CD4-positive, CD25-positive, alpha-beta regulatory T cell (primary cell): Measurements from ENCODE around the gene GSTA5. TPM values are rescaled to one million over a fixed set of nuclear protein-coding genes. Genes with fewer than 3 reads are reported as not detected.
A peak's percentile ranks its signal among the peaks of the same experiment; 100 is the strongest.
"Not testable (repeated sequence)": the region's sequence is repeated elsewhere in the genome, so short reads cannot be mapped to it uniquely, and the experiment has no call there.

Experiments
- ATAC-seq, 2 donors: fragments of 150-1000 bp; cut with Tn5 transposase; one replicate each; pipeline ENCODE4 v1.10.0; 2021; ENCODE audit warnings: low read depth in 2 of 2, moderate number of reproducible peaks in 2 of 2, moderate library complexity in 1 of 2
- DNase-seq, 3 donors: peaks; one replicate each; pipeline versions ENCODE4 v3.0.0 to v3.0.0-alpha.2; 2012 to 2022; ENCODE audit warnings: mixed read lengths in 1 of 3
- H3K27ac ChIP-seq: one replicate; pipeline ENCODE4 v1.7.0; 2013; ENCODE audit warnings: mild to moderate bottlenecking, low read length; ENCODE audit not compliant: insufficient read depth, poor library complexity, severe bottlenecking
- H3K27me3 ChIP-seq: one replicate; pipeline ENCODE4 v1.7.0; 2013; ENCODE audit warnings: low read length; ENCODE audit not compliant: control insufficient read depth, insufficient read depth
- H3K36me3 ChIP-seq: one replicate; pipeline ENCODE4 v1.7.0; 2013; ENCODE audit warnings: mild to moderate bottlenecking, low read length, moderate library complexity; ENCODE audit not compliant: control insufficient read depth, insufficient read depth
- H3K4me1 ChIP-seq: 2 replicates; pipeline ENCODE4 v1.7.0; 2013; ENCODE audit warnings: mild to moderate bottlenecking, low read length; ENCODE audit not compliant: insufficient read depth, control insufficient read depth, poor library complexity, severe bottlenecking
- H3K4me3 ChIP-seq: one replicate; pipeline ENCODE4 v1.7.0; 2013; ENCODE audit warnings: low read depth, mild to moderate bottlenecking, low read length, moderate library complexity
- H3K9me3 ChIP-seq, 2 experiments: 1 replicate in 1 of 2; 2 replicates in 1 of 2; pipeline ENCODE4 v1.7.0; 2013; ENCODE audit warnings: low read length in 2 of 2, mild to moderate bottlenecking in 1 of 2, moderate library complexity in 1 of 2; ENCODE audit not compliant: control insufficient read depth in 2 of 2
- H3K27ac Mint-ChIP-seq, 3 donors: one replicate each; pipeline ENCODE4 v1.8.0; 2020 to 2022; ENCODE audit warnings: mild to moderate bottlenecking in 3 of 3, mixed read lengths in 3 of 3, moderate library complexity in 2 of 3
- H3K27me3 Mint-ChIP-seq: one replicate; pipeline ENCODE4 v1.8.0; 2022; ENCODE audit warnings: mild to moderate bottlenecking, mixed read lengths
- H3K36me3 Mint-ChIP-seq: one replicate; pipeline ENCODE4 v1.8.0; 2020; ENCODE audit warnings: mixed read lengths
- H3K4me1 Mint-ChIP-seq, 4 donors: one replicate each; pipeline ENCODE4 v1.8.0; 2020 to 2022; ENCODE audit warnings: mixed read lengths in 4 of 4, mild to moderate bottlenecking in 1 of 4
- H3K4me3 Mint-ChIP-seq, 4 donors: one replicate each; pipeline ENCODE4 v1.8.0; 2020 to 2022; ENCODE audit warnings: mild to moderate bottlenecking in 4 of 4, mixed read lengths in 4 of 4, moderate library complexity in 3 of 4
- H3K9me3 Mint-ChIP-seq, 7 donors: one replicate each; pipeline ENCODE4 v1.8.0; 2020 to 2022; ENCODE audit warnings: mixed read lengths in 7 of 7, mild to moderate bottlenecking in 3 of 7, moderate library complexity in 2 of 7
- polyA plus RNA-seq, 4 donors: library from polyadenylated mRNA; unstranded; fragments of 300-500 nt; fragmentation: Illumina TruSeq; gene quantifications; one replicate each; pipeline ENCODE4 v1.2.3, GENCODE V29; 2021
- total RNA-seq: library from RNA; stranded (reverse); gene quantifications from one replicate; pipeline ENCODE4 v1.2.3, GENCODE V29; 2022

Gene GSTA5
- total and polyA plus RNA-seq, 5 donors from 2014 or later: not detected

GRCh38 chr6:52856137-52856536 lies 15.5 kb upstream of the GSTA5 start:
- H3K27me3 Mint-ChIP-seq: peaks cover 40% of the 10 kb centered on the region
- not testable (repeated sequence) for H3K4me3 ChIP-seq, H3K36me3 Mint-ChIP-seq, H3K9me3 Mint-ChIP-seq, H3K4me1 Mint-ChIP-seq, H3K27ac ChIP-seq, H3K9me3 ChIP-seq, H3K36me3 ChIP-seq, H3K4me1 ChIP-seq, H3K27ac Mint-ChIP-seq, H3K4me3 Mint-ChIP-seq, DNase-seq, ATAC-seq, H3K27me3 ChIP-seq

DNA sequence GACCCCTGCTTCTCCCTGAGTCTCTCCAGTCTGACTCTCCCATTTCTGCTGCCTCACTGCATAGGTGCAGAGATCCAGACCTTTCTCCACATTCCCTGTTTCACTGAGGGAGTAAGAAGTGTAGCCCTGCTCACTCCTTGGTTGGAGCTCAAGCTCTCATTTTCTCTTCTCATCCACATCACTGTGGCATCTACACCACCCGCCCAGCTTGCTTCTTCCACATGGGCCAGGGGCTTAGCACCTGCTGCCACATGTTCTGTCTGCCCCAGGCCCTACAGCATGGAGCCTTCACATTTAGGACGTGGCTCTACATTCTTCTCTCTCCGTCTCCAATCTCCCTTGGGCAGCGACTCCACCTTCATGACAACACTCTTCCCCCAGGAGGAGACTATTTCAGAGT lies 8.5 kb upstream of the GSTA5 start:
- no peaks in the 10 kb centered on the region for H3K9me3 ChIP-seq
- H3K36me3 Mint-ChIP-seq: no peaks in the 10 kb centered on the region
- H3K4me1 ChIP-seq: no peaks in the 10 kb centered on the region
- no peak for DNase-seq
- H3K4me3 Mint-ChIP-seq: no peak overlapping the region
- H3K27ac Mint-ChIP-seq: no peak overlapping the region
- no peaks in the 10 kb centered on the region for H3K36me3 ChIP-seq
- H3K9me3 Mint-ChIP-seq: peaks cover 0 to 6% (median 2%) of the 10 kb centered on the region in 7 donors
- H3K27ac ChIP-seq: no peak overlapping the region
- no peaks in the 10 kb centered on the region for H3K4me1 Mint-ChIP-seq
- peaks cover 6% of the 10 kb centered on the region for H3K27me3 ChIP-seq
- peaks cover 45% of the 10 kb centered on the region for H3K27me3 Mint-ChIP-seq
- H3K4me3 ChIP-seq: no peak overlapping the region
- no peak for ATAC-seq

DNA sequence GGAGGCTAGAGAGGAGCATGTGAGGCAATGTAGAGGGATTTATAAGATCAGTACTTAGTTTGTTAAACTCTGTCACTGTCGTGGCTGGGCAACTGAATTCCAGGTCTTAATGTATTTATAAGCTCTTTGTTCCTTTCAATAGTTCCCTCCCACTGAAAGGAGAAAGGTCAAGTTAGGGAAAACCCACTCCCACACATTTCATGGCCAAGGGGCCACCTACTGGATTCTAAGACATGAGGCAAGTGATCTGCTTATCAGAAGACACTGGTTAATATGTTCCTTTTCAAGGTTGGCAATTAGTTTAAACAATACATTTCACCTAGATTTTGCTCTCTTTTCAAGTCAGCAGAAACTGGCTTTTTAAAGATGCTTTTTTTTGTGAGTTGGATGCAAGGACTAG lies 5.4 kb upstream of the GSTA5 start:
- H3K9me3 ChIP-seq: no peaks in the 10 kb centered on the region
- H3K4me3 ChIP-seq: no peak overlapping the region
- ATAC-seq (no peak), DNase-seq (no peak)
- H3K9me3 Mint-ChIP-seq: peaks cover 0 to 5% (median 2%) of the 10 kb centered on the region in 7 donors
- no peak overlapping the region for H3K27ac Mint-ChIP-seq
- peaks cover 6% of the 10 kb centered on the region for H3K27me3 ChIP-seq
- no peaks in the 10 kb centered on the region for H3K4me1 Mint-ChIP-seq
- no peaks in the 10 kb centered on the region for H3K36me3 Mint-ChIP-seq
- H3K27me3 Mint-ChIP-seq: peaks cover 18% of the 10 kb centered on the region
- no peaks in the 10 kb centered on the region for H3K36me3 ChIP-seq
- H3K4me1 ChIP-seq: no peaks in the 10 kb centered on the region
- H3K4me3 Mint-ChIP-seq: no peak overlapping the region
- no peak overlapping the region for H3K27ac ChIP-seq

- no peak for ATAC-seq
Measured at GRCh38 chr6:52843605-52844004, 3.0 kb upstream of the GSTA5 start.

DNA sequence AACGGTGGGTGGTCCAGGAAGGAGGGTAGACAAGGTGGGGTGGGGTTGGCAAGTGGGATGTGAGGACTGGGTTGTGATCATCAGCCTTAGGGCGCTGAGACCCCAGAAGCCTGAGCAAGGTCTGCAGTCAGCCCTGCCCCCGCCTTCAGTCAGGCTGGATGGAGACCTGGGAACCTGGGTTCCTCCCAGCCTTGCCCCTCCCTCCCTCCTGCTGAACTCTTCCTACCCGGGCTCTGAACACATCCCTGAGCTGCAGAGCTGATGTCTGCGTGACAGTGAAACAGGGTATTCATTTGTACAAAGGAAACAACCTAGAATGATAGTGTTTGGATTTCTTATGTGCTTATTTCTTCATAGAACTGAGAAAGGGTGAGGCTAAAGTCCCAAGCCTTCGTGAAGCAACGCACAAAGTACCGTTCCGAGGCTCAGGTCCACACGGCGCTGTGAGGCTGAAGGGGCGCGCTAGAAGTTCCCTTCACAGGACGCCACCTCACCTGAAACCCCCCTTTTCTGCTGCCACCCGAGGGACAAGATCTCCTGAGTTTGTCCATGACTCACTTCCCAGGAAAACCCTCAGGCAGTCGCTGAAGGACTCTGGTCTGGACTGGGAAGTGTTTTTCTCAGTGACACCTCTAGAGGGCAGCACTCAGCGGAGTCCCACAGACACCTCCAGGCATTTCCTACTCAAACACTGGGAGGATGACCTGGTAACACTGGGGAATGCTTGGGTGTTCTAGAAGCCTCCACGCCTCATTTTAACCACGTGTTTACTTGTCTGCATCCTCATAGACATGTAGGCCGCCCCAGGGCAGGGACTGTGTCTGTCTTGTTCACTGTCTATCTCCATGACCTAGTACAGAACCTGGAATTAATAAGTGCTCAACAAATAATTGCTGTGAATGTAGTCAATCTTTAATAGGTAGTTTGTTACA lies 1.2 kb downstream of the GSTA5 start:
- no peaks in the 10 kb centered on the region for H3K4me1 Mint-ChIP-seq
- no peak overlapping the region for H3K4me3 Mint-ChIP-seq
- H3K27me3 ChIP-seq: peaks cover 11% of the 10 kb centered on the region
- no peak overlapping the region for H3K27ac Mint-ChIP-seq
- no peaks in the 10 kb centered on the region for H3K36me3 ChIP-seq
- H3K27ac ChIP-seq: no peak overlapping the region
- H3K4me3 ChIP-seq: no peak overlapping the region
- no peaks in the 10 kb centered on the region for H3K4me1 ChIP-seq
- H3K36me3 Mint-ChIP-seq: no peaks in the 10 kb centered on the region
- ATAC-seq (peak; percentile 45 to 46), DNase-seq (peak; percentile 13 to 42 (median 15))
- H3K27me3 Mint-ChIP-seq: peaks cover 47% of the 10 kb centered on the region
- no peaks in the 10 kb centered on the region for H3K9me3 ChIP-seq
- peaks cover 0 to 4% (median 0%) of the 10 kb centered on the region in 7 donors for H3K9me3 Mint-ChIP-seq

More at GRCh38 chr6:52843605-52844004, 3.0 kb upstream of the GSTA5 start:
- H3K27ac ChIP-seq: no peak overlapping the region
- Mint-ChIP-seq H3K4me3 (no peak overlapping the region), H3K4me1 (no peaks in the 10 kb centered on the region), H3K27me3 (peaks cover 25% of the 10 kb centered on the region), H3K36me3 (no peaks in the 10 kb centered on the region), H3K27ac (no peak overlapping the region), H3K9me3 (peaks cover 0 to 3% (median 0%) of the 10 kb centered on the region in 7 donors)
- DNase-seq: no peak
- no peak overlapping the region for H3K4me3 ChIP-seq
- H3K36me3 ChIP-seq: no peaks in the 10 kb centered on the region
- no peaks in the 10 kb centered on the region for H3K9me3 ChIP-seq
- peaks cover 9% of the 10 kb centered on the region for H3K27me3 ChIP-seq
- H3K4me1 ChIP-seq: no peaks in the 10 kb centered on the region

DNA sequence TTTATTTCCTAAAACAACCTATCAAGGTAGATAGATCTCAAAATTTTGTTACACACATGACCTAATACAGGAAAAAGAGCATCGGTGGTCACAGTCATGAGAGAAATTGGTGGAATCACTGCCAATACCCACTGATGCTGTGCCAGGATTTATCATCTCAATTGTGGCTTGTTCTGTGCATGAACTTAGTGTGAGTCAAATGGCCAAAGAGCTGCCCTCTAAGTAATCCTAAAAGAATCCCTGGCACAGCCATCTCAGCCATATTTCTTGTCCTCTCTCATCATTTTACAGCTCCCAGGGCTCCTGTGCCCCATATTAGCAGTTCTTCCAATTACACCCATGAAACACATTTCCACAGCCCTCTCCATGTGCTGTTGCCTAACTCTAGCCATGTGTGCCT lies 6.1 kb downstream of the GSTA5 start:
- Mint-ChIP-seq H3K27ac (no peak overlapping the region), H3K9me3 (peaks cover 0 to 4% (median 0%) of the 10 kb centered on the region in 7 donors), H3K36me3 (no peaks in the 10 kb centered on the region), H3K27me3 (peaks cover 57% of the 10 kb centered on the region), H3K4me3 (no peak overlapping the region), H3K4me1 (no peaks in the 10 kb centered on the region)
- Histone ChIP-seq H3K27ac (no peak overlapping the region), H3K4me3 (no peak overlapping the region), H3K9me3 (no peaks in the 10 kb centered on the region), H3K36me3 (no peaks in the 10 kb centered on the region), H3K4me1 (no peaks in the 10 kb centered on the region), H3K27me3 (peaks cover 11% of the 10 kb centered on the region)
- DNase-seq (no peak), ATAC-seq (no peak)

GRCh38 chr6:52830869-52831268 lies 9.7 kb downstream of the GSTA5 start:
- not testable (repeated sequence) for ATAC-seq, DNase-seq, H3K36me3 Mint-ChIP-seq, H3K9me3 Mint-ChIP-seq, H3K27ac ChIP-seq, H3K36me3 ChIP-seq, H3K4me1 Mint-ChIP-seq, H3K27me3 ChIP-seq, H3K4me3 ChIP-seq, H3K4me3 Mint-ChIP-seq, H3K4me1 ChIP-seq, H3K9me3 ChIP-seq
- Mint-ChIP-seq H3K27me3 (peaks cover 24% of the 10 kb centered on the region), H3K27ac (peak overlapping the region in 1 of 3 donors; percentile 15)
